Mesothelial cell of epicardium (in vitro differentiated cells): ENCODE data around the gene CDC42BPG. TPM values are rescaled to one million over a fixed set of nuclear protein-coding genes. Genes with fewer than 3 reads are reported as not detected.

Experiments
- DNase-seq, 2 experiments: peaks; one replicate each; pipeline ENCODE4 v3.0.0; 2021; ENCODE audit warnings: low spot score in 2 of 2; ENCODE audit not compliant: unreplicated experiment in 2 of 2
- H3K27ac Mint-ChIP-seq: 2 replicates; pipeline ENCODE4 v1.8.0; 2021; ENCODE audit warnings: mixed read lengths
- H3K27me3 Mint-ChIP-seq: 2 replicates; pipeline ENCODE4 v1.8.0; 2021; ENCODE audit warnings: low read depth, mixed read lengths
- H3K36me3 Mint-ChIP-seq: 2 replicates; pipeline ENCODE4 v1.8.0; 2021; ENCODE audit warnings: mixed read lengths
- H3K4me1 Mint-ChIP-seq: 2 replicates; pipeline ENCODE4 v1.8.0; 2021; ENCODE audit warnings: mixed read lengths
- H3K4me3 Mint-ChIP-seq: 2 replicates; pipeline ENCODE4 v1.8.0; 2021; ENCODE audit warnings: mild to moderate bottlenecking, moderate library complexity, mixed read lengths
- H3K9me3 Mint-ChIP-seq: 2 replicates; pipeline ENCODE4 v1.8.0; 2021; ENCODE audit warnings: mixed read lengths
- total RNA-seq: library from RNA; stranded (reverse); gene quantifications from 3 replicates; pipeline ENCODE4 v1.2.1, GENCODE V29; 2021
- TF ChIP-seq, protein P1 (sequence below): fragments of 200-600 bp; sonication (generic); IDR thresholded peaks from one replicate; pipeline ENCODE4 v1.5.0; 2021; ENCODE audit warnings: antibody characterized with exemption; ENCODE audit not compliant: unreplicated experiment

CDC42BPG gene
- total RNA-seq, 1 donor from 2014 or later: 30.1 TPM

GRCh38 chr11:64835616-64836447 lies 8.6 kb downstream of the CDC42BPG start:
- no peak overlapping the region for H3K4me3 Mint-ChIP-seq
- no peaks in the 10 kb centered on the region for H3K27me3 Mint-ChIP-seq
- no peaks in the 10 kb centered on the region for H3K4me1 Mint-ChIP-seq
- H3K36me3 Mint-ChIP-seq: no peaks in the 10 kb centered on the region
- no peak overlapping the region for H3K27ac Mint-ChIP-seq
- H3K9me3 Mint-ChIP-seq: no peaks in the 10 kb centered on the region
- TF ChIP-seq, protein P1, sequence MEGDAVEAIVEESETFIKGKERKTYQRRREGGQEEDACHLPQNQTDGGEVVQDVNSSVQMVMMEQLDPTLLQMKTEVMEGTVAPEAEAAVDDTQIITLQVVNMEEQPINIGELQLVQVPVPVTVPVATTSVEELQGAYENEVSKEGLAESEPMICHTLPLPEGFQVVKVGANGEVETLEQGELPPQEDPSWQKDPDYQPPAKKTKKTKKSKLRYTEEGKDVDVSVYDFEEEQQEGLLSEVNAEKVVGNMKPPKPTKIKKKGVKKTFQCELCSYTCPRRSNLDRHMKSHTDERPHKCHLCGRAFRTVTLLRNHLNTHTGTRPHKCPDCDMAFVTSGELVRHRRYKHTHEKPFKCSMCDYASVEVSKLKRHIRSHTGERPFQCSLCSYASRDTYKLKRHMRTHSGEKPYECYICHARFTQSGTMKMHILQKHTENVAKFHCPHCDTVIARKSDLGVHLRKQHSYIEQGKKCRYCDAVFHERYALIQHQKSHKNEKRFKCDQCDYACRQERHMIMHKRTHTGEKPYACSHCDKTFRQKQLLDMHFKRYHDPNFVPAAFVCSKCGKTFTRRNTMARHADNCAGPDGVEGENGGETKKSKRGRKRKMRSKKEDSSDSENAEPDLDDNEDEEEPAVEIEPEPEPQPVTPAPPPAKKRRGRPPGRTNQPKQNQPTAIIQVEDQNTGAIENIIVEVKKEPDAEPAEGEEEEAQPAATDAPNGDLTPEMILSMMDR: no peak
- no peak for DNase-seq

DNA sequence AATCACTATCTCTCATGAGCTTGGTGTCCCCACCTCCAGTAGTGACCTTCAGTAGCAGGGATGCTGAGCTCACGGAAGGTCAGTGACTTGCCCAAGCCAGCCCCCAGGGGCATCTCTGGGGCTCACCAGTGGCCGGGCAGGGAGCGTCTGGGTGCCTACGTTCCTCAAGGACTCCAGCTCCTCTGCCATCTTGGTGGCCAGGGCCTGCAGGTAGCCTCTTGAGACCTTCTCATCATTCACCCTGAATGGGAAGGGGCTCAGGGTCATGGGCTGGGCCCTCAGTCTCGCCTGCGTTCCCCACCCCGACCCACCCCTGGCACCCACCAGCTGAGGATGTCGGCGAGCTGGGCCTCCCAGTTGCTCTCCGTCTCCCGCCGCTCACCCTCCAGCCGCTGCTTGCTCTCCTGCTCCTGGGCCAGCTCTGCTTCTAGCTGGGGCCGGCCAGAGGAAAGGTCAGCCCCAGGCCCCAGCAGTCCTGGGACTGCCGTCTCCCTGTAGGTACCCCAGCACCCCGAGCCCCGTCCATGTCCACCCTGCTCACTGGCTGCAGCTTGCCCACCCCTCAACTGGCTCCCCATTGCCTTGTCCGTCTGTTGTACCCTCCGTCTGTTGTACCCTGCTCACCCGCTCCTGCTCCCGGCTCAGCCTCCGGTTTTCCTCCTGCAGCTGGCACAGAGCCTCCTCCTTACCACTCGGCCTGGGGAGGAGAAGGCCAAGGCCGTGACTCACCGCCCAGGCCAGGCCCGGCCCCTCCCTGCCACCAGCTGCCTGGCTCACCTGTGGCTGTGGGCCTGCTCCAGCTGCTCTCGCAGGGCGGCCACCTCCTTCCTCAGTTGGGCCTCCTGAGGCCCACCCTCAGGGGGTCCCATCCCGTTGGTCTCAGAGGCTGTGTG lies 9.5 kb downstream of the CDC42BPG start:
- Mint-ChIP-seq H3K4me1 (no peaks in the 10 kb centered on the region), H3K9me3 (no peaks in the 10 kb centered on the region), H3K36me3 (no peaks in the 10 kb centered on the region), H3K27me3 (no peaks in the 10 kb centered on the region), H3K27ac (no peak overlapping the region), H3K4me3 (no peak overlapping the region)
- DNase-seq: no peak
- TF ChIP-seq, protein P1: no peak

- Mint-ChIP-seq H3K4me3 (no peak overlapping the region), H3K9me3 (no peaks in the 10 kb centered on the region), H3K4me1 (no peaks in the 10 kb centered on the region), H3K27me3 (no peaks in the 10 kb centered on the region), H3K27ac (no peak overlapping the region), H3K36me3 (no peaks in the 10 kb centered on the region)
- TF ChIP-seq, protein P1: no peak
- DNase-seq: no peak
Measured at GRCh38 chr11:64834031-64834722, 10.3 kb downstream of the CDC42BPG start.

- Mint-ChIP-seq H3K9me3 (no peaks in the 10 kb centered on the region), H3K36me3 (no peaks in the 10 kb centered on the region), H3K27ac (no peak overlapping the region), H3K4me1 (no peaks in the 10 kb centered on the region), H3K4me3 (no peak overlapping the region), H3K27me3 (no peaks in the 10 kb centered on the region)
- TF ChIP-seq, protein P1: no peak
- no peak for DNase-seq
Measured at GRCh38 chr11:64833509-64833908, 10.9 kb downstream of the CDC42BPG start.

DNA sequence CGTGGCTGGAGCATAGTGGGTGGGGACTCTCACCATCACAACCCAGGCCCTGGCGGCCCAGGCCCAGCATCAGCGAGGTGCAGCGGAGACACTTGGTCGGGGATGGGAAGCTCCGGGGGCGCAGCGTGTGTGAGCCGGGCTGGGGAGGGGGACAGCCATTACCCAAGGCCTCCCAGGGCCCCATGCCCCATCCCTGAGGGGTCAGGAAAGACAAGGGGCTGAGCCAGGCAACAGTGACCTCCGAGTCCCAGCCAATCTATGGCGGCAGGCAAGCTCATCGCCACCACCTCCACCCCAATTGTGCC lies 11.3 kb downstream of the CDC42BPG start:
- Mint-ChIP-seq H3K36me3 (peaks cover 1% of the 10 kb centered on the region), H3K27ac (no peak overlapping the region), H3K4me3 (no peak overlapping the region), H3K4me1 (no peaks in the 10 kb centered on the region), H3K27me3 (no peaks in the 10 kb centered on the region), H3K9me3 (no peaks in the 10 kb centered on the region)
- DNase-seq: no peak
- TF ChIP-seq, protein P1: no peak
